Stimulated activated naive CD4-positive, alpha-beta T cell treated with Interleukin-2 at 50 U/mL for 16 hours (primary cell): ENCODE results near the gene OR13A1.
"Not testable (repeated sequence)": the region's sequence is repeated elsewhere in the genome, so short reads cannot be mapped to it uniquely, and the experiment has no call there.

ENCODE experiments used
- DNase-seq: peaks from one replicate; lab custom pipeline; 2025; lab: John Stamatoyannopoulos, UW

The OR13A1 gene

GRCh38 chr10:45315508-45315907 is at the start of gene OR13A1:
TSS of gene OR13A1 (minus strand) at chr10:45315608. CDS start at chr10:45304422, 11,186 bp downstream.
- DNase-seq: no peak

- not testable (repeated sequence) for DNase-seq
These were observed 46.8 kb upstream of the OR13A1 start for GRCh38 chr10:45361983-45362799.

DNA sequence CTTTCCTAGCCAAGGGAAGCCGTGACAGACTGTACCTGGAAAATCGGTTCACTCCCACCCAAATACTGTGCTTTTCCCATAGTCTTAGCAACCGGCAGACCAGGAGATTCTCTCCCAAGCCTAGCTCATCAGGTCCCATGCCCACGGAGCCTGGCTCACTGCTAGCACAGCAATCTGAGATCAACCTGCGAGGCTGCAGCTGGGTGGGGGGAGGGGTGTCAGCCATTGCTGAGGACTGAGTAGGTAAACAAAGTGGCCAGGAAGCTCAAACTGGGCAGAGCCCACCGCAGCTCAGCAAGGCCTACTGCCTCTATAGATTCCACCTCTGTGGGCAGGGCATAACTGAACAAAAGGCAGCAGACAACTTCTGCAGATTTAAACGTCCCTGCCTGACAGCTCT is 43.6 kb upstream of the OR13A1 start:
- not testable (repeated sequence) for DNase-seq

- no peak for DNase-seq
These were observed 40.1 kb upstream of the OR13A1 start for GRCh38 chr10:45355494-45355893.

- DNase-seq: no peak
These were observed 38.9 kb upstream of the OR13A1 start for GRCh38 chr10:45354261-45354660.

- no peak for DNase-seq
These were observed 37.8 kb upstream of the OR13A1 start for GRCh38 chr10:45353186-45353585.

GRCh38 chr10:45348196-45348765 is 32.9 kb upstream of the OR13A1 start:
- not testable (repeated sequence) for DNase-seq

GRCh38 chr10:45347464-45347863 is 32.1 kb upstream of the OR13A1 start:
- DNase-seq: not testable (repeated sequence)

DNA sequence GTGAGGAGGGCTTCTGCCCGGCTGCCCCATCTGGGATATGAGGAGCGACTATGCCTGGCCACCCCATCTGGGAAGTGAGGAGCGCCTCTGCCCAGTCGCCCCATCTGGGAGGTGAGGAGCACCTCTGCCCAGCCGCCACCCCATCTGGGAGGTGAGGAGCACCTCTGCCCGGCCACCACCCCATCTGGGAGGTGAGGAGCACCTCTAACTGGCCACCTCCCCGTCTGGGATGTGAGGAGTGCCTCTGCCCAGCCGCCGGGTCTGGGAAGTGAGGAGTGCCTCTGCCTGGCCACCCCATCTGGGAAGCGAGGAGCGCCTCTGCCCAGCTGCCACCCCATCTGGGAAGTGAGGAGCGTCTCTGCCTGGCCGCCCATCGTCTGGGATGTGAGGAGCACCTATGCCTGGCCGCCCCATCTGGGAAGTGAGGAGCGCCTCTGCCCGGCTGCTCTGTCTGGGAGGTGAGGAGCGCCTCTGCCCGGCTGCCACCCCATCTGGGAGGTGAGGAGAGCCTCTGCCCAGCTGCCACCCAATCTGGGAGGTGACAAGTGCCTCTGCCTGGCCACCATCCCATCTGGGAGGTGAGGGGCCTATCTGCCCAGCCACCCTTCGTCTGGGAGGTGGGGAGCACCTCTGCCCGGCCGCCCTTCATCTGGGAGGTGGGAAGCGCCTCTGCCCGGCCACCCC is 31.4 kb upstream of the OR13A1 start:
- not testable (repeated sequence) for DNase-seq

GRCh38 chr10:45340420-45340819 is 25.0 kb upstream of the OR13A1 start:
- DNase-seq: not testable (repeated sequence)

DNA sequence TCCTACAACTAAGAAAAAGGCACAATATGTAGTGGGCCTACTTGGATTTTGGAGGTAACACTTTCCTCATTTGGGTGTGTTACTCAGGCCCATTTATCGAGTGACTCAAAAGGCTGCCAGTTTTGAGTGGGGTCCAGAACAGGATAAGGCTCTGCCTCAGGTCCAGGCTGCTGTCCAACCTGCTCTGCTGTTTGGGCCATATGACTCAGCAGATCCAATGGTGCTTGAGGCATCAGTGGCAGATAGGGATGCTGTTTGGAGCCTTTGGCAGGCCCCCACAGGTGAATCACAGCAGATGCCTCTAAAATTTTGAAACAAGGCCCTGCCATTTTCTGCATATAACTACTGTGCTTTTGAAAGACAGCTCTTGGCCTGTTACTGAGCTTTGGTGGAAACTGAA is 24.5 kb upstream of the OR13A1 start:
- no peak for DNase-seq

- DNase-seq: not testable (repeated sequence)
These were observed 16.4 kb upstream of the OR13A1 start for GRCh38 chr10:45331824-45332223.

DNA sequence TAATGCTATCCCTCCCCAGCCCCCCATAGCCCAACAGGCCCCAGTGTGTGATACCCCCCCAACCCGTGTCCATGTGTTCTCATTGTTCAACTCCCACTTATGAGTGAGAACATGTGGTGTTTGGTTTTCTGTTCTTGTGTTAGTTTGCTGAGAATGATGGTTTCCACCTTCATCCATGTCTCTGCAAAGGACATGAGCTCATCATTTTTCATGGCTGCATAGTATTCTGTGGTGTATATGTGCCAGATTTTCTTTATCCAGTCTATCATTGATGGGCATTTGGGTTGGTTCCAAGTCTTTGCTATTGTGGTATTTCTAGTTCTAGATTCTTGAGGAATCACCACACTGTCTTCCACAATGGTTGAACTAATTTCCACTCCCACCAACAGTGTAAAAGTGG is 11.5 kb upstream of the OR13A1 start:
- not testable (repeated sequence) for DNase-seq

DNA sequence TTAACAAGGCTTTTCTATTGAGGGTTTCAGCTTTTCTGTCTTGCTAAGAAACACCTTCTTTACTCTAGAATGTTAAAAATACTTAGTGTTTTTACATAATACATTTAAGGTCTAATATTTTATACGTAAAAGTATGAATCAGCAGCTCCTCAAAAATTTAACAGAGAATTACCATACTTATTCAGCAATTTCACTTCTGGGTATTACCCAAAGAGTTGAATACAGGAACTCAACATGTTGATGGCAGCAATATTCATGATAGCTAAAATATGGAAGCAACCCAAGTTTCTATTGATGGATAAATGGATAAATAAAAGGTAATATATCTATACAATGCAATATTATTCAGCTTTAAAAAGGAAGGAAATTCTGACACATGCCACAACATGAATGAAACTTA is 9.7 kb upstream of the OR13A1 start:
- no peak for DNase-seq

DNA sequence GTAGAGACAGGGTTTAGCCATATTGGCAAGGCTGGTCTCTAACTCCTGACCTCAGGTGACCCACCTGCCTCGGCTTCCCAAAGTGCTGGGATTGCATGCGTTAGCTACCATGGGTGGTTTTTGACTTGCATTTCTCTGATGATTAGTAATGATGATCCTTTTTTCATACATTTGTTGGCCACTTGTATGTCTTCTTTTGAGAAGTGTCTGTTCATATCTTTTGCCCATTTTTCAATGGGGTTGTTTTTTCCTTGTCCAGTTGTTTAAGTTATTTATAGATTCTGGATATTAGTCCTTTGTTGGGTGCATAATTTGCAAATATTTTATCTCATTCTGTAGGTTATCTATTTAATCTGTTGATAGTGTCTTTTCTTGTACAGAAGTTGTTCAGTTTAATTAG is 4.3 kb upstream of the OR13A1 start:
- no peak for DNase-seq

- no peak for DNase-seq
These were observed 2.0 kb downstream of the OR13A1 start for GRCh38 chr10:45313264-45313873.

- no peak for DNase-seq
These were observed 6.7 kb downstream of the OR13A1 start for GRCh38 chr10:45308707-45309106.

DNA sequence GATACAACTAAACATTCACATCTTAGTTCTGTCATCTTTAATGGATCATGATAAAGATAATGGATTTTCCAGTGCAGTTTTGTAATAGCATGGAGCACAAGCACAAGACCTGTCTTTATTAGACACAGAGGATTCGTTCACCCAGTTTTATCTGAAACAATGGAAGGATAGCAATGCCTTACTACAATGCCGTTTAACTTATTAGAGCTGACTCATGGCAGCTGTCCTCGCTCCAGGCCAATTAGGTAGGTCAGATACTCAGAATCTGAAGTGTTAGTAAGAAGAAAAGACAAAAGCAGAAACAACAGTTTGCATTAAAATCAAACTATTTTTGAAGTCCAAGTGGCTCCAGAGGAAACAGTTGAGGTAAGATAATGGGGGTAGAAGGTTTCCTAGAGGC is 12.8 kb downstream of the OR13A1 start:
- no peak for DNase-seq

DNA sequence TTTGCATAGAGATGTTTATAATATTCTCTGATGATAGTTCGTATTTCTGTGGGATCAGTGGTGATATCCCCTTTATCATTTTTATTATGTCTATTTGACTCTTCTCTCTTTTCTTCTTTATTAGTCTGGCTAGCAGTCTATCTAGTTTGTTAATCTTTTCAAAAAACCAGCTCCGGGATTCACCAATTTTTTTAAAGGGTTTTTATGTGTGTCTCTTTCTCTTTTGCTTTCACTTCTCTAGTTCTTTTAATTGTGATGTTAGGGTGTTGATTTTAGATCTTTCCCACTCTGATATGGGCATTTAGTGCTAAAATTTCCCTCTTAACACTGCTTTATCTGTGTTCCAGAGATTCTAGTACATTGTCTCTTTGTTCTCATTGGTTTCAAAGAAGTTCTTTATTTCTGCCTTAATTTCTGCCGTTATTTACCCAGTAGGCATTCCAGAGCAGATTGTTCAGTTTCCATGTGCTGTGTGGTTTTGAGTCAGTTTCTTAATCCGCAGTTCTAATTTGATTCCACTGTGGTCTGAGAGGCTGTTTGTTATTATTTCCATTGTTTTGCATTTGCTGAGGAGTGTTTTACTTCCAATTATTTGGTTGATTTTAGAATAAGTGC is 17.0 kb downstream of the OR13A1 start:
- not testable (repeated sequence) for DNase-seq

GRCh38 chr10:45294681-45295080 is 20.7 kb downstream of the OR13A1 start:
- no peak for DNase-seq

GRCh38 chr10:45286980-45287379 is 28.4 kb downstream of the OR13A1 start:
- no peak for DNase-seq

DNA sequence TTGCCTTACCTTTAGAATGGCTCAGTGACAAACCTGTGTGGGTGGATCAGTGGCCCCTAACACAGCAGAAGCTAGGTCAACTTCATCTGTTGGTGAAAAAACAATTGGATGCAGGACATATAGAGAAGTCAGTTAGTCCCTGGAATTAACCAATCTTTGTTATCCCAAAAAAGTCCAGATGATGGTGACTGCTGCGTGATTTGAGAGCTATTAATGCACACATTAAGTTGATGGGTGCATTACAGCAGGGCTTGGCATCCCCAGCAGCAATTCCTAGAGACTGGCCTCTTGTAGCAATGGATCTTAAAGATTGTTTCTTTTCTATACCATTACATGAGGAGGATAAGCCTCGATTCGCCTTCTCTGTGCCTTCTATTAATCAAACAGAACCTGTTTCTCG is 33.3 kb downstream of the OR13A1 start:
- no peak for DNase-seq
